Endometrial microvascular endothelial cells (primary cell): ENCODE data around the gene FRMD5. TPM values are rescaled to one million over a fixed set of nuclear protein-coding genes. Genes with fewer than 3 reads are reported as not detected.
"Not testable (repeated sequence)": the region's sequence is repeated elsewhere in the genome, so short reads cannot be mapped to it uniquely, and the experiment has no call there.

Experiments used
- in situ Hi-C: cut with HindIII; loops from 2 replicates; pipeline ENCODE4 v1.10.0; 2017; ENCODE audit warnings: low sequenced_read_pairs, low pct_unique_long_range_greater_than_20kb; ENCODE audit errors: inconsistent ontology term
- total RNA-seq: library from RNA; depleted of rRNA; stranded (reverse); fragments of >200 nt; gene quantifications from one replicate; pipeline ENCODE4 v1.2.3, GENCODE V29; 2015; ENCODE audit errors: inconsistent ontology term

The FRMD5 gene
- total RNA-seq, 1 donor from 2014 or later, result 0.28 TPM

- in situ Hi-C loops, result loop anchor here (25.0 kb wide), 1 partner anchor 148 kb away; no protein-coding TSS in a partner anchor
Measured at GRCh38 chr15:44064706-44065105, 130.4 kb downstream of the FRMD5 start.

- in situ Hi-C loops, result loop anchor here (25.0 kb wide), 1 partner anchor 154 kb away; no protein-coding TSS in a partner anchor
Measured at GRCh38 chr15:44058126-44058525, 136.9 kb downstream of the FRMD5 start.

- in situ Hi-C loops, result no loop called here
Measured at GRCh38 chr15:44045661-44046060, 149.4 kb downstream of the FRMD5 start.

GRCh38 chr15:44045217-44045616, 149.9 kb downstream of the FRMD5 start:
- in situ Hi-C loops, result no loop called here

GRCh38 chr15:44038755-44039191, 156.3 kb downstream of the FRMD5 start:
- in situ Hi-C loops, result no loop called here

GRCh38 chr15:44035781-44036699, 159.0 kb downstream of the FRMD5 start:
- in situ Hi-C loops, result no loop called here

GRCh38 chr15:44034933-44035624, 160.0 kb downstream of the FRMD5 start:
- in situ Hi-C loops, result no loop called here

GRCh38 chr15:44034334-44034733, 160.7 kb downstream of the FRMD5 start:
- in situ Hi-C loops, result no loop called here

GRCh38 chr15:44033894-44034293, 161.2 kb downstream of the FRMD5 start:
- in situ Hi-C loops, result no loop called here

- in situ Hi-C loops, result not testable (repeated sequence)
Measured at GRCh38 chr15:44032820-44033219, 162.3 kb downstream of the FRMD5 start.

- in situ Hi-C loops, result no loop called here
Measured at GRCh38 chr15:44029940-44030568, 165.0 kb downstream of the FRMD5 start.

GRCh38 chr15:44029003-44029402, 166.1 kb downstream of the FRMD5 start:
- in situ Hi-C loops, result no loop called here

GRCh38 chr15:44028349-44028748, 166.7 kb downstream of the FRMD5 start:
- in situ Hi-C loops, result no loop called here

- in situ Hi-C loops, result no loop called here
Measured at GRCh38 chr15:44024155-44024554, 170.9 kb downstream of the FRMD5 start.

GRCh38 chr15:44023176-44023575, 171.9 kb downstream of the FRMD5 start:
- in situ Hi-C loops, result no loop called here

GRCh38 chr15:44018151-44018550, 176.9 kb downstream of the FRMD5 start:
- in situ Hi-C loops, result no loop called here

- in situ Hi-C loops, result no loop called here
Measured at GRCh38 chr15:44015545-44016305, 179.3 kb downstream of the FRMD5 start.

- in situ Hi-C loops, result no loop called here
Measured at GRCh38 chr15:44011238-44011854, 183.7 kb downstream of the FRMD5 start.
